HG03469 (cell line): Measurements from ENCODE around the gene SH3RF3.

ENCODE experiments used
- ATAC-seq: cut with Tn5 transposase; IDR thresholded peaks from one replicate; pipeline ENCODE4 v1.9.1; 2021; ENCODE audit warnings: mild to moderate bottlenecking, moderate library complexity, moderate number of reproducible peaks; ENCODE audit not compliant: unreplicated experiment

Gene SH3RF3

DNA sequence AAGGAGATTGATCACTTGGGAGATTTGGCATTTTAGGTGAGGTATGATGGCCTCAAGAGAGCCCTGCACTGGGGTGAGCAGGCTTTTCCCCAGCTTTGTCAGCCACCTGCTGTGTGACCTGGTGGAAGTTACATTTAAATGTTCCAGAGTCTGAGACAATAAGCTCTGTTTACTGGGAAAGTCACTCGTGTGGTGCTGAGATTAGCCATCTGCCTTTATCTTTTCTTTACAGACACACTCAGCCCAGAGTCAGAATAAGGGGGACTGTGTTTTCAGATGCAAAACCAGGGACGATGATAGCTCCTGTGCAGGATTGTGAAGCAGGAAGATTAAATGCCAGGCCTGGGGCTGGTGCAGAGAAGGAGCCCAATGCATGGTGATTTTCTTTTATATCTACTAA is 47.9 kb downstream of the SH3RF3 start:
- ATAC-seq = no peak

DNA sequence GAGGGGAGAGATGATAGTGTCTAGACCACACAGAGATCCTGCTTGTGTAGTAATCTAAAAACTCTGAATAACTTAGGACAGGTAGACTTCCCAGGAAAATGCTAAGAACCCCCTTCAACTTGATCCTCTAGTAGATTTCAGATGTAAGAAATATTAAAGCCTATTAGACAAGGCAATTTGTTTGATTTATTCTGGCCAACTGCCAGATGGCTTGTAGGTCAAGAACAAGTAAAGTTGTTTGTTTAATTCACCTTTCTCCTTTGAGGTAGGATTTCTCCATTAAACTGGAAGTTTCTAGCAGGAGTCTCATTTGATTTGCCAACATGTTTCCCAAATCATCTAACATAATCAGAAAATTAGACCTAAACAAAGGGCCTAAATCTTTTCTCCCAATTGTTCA is 48.6 kb downstream of the SH3RF3 start:
- ATAC-seq = no peak

DNA sequence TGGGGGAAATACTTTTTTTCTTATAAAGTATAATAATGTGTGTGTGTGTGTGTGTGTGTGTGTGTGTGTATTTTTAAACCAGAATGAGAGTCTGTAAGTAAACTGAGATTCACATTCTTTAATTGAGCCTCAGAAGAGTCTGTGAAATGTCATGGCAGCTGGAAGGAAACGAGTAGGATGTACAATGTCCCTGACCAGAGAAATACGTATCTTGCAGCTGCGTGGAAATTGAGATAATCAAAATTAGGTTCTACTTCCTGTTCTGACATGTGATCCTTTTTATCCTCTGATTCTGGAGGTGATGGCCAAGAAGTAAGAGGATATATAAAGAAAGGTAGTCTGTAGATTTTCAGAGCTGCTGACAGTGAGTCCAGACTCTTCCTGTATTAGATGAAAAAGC is 50.0 kb downstream of the SH3RF3 start:
- ATAC-seq = no peak

DNA sequence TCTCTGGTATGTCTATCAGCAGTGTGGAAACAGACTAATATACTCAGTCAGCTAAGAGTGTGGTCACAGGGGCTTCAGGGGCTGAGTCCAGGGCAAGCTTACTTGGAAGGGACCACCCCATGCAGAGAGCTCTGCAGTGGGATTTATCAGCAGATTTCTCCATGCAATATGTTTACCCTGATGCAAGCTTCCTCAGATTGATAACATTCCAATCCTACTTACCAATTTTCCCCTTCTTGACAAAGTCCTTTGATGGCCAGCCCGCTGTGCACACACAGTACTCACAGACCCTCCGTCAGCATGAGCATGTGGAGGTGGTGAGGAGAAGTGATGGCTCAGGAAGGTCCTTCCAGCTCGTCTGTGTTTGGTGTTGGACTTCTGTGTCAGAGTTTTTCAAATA is 51.8 kb downstream of the SH3RF3 start:
- ATAC-seq = no peak

DNA sequence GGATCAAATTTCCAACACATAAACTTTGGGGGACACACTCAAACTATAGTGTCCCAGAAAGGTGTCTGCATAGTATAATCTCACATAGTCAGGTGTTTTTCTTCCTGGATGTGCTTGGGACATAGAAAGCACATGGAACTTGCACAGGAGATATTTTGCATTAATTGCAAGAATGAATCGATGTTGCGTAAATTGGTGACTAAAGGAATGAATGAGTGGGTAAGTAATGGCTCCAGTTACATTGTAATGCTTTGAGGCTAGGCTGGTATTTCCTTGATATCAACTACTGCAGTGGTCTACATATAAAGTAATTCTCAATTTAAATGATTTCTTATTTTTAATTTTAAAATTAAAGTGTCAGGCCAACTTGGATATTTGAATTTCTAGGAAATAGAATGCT is 53.4 kb downstream of the SH3RF3 start:
- no peak for ATAC-seq

DNA sequence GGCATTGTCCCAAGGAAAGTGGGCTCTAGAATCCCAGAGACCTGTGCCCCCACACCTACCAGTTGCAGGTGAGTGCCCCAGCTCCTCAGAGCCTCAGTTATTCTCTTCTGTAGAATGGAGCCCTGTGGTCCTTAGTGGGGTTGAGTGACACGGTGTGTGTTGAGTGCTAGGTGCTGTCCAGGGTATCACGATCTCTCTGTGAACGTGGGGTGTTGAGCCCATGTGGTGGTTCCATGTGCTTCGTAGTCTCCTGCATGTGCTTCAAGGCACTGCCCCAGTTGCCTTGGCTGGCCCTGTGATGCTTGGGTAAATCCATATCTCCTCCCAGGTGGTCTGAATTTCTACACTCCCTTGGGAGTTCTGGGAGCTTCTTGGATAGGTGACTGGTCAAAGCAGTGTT is 54.9 kb downstream of the SH3RF3 start:
- ATAC-seq = no peak

DNA sequence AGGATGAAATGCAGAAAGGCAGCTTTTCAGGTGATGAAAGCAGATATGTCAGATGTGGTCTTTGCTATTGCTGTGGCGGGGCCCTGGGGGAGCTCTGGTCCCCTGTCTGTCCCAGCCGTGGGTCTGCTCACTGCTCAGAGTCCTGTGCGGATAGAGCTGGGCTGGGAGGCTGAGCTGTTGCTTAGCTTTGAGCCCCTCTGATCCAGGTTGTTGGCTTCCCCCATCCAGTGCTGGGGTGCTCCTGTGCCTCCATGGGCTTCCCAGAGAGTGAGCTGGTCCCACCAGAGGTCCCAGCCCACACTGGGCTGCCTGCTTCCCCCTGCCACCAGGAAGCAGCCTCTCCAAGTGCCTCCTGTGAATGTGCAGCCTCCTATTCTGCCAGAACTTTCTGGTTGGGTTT is 55.4 kb downstream of the SH3RF3 start:
- no peak for ATAC-seq

DNA sequence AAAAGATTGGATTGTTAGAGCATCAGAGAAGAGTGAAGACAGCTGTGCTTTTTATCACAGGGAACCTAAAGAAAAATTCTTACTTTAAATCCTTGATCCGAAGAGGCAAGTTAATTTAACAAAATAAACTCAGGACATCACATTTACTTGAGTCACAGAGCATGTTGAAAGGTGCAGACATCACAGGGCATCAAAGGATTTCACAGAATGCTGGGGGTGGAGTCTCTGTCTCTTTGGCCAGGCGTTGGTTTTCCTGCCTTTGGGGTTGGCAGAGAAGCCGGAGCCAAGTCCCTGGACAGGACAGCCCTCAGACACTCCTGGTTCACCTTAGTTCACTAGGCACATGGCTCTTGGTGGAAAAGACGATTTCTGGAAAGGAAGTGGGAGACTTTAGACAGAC is 56.3 kb downstream of the SH3RF3 start:
- ATAC-seq = no peak

DNA sequence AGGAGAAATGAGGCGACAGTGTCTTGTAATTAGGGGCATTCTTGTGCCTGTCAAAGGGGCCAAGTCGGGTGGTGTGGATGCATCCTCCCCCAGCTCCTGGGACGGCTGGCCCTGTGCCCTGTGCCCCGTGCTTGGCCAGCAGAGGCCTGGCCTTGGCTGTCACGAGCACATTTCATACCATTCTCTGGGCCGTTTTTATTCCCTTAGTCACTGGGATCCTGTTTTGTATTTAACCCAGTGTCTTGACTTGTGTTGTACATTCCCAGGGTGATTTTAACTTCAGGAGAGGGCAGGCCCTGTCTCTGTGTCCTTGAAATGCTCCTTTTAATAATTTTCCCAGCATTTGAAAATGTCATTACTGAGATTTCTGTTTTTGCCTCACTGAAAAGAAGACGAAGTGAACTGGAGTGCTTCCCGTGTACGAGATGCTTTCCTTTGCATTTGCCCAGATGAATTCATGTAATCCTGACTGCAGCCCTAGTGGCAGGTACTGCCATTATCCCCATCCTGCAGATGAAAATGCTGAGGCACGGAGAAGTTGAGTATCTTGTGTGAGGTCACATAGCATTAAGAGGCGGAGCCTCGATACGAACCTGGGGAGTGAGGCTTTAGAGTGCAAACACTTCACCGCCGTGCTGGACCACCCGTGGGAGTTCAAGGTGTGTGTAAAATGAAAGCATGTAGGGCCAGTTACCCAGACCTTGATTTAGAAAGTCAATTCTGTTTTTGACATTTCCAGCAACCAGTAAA is 57.0 kb downstream of the SH3RF3 start:
- no peak for ATAC-seq

DNA sequence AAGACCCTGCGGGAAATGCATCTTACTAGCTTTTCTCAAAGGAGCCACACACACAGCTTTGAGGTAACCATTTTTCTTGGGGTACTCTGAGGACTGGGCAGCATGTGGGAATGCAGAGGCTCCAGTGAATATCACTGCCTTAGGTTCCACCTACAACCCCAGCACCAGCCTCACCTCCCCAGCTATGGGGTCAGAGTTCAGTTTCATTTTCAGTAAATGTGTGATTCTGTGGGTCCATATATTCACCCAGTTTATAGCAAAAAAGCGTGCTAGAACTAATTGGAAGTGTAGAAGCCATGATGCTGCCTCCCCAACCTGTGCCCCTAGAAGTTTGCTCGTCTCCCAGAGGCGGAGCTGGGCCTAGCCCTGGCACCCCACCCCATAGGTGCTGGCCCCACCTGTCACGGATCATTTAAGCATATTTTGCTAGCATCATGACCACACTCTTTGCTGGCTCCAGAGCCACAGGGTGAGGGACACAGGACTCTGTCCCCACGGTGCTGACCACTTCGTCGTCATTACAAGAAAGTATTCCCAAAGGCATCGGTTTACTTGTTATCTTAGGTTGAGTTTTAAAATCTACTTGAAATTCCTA is 57.7 kb downstream of the SH3RF3 start:
- no peak for ATAC-seq

DNA sequence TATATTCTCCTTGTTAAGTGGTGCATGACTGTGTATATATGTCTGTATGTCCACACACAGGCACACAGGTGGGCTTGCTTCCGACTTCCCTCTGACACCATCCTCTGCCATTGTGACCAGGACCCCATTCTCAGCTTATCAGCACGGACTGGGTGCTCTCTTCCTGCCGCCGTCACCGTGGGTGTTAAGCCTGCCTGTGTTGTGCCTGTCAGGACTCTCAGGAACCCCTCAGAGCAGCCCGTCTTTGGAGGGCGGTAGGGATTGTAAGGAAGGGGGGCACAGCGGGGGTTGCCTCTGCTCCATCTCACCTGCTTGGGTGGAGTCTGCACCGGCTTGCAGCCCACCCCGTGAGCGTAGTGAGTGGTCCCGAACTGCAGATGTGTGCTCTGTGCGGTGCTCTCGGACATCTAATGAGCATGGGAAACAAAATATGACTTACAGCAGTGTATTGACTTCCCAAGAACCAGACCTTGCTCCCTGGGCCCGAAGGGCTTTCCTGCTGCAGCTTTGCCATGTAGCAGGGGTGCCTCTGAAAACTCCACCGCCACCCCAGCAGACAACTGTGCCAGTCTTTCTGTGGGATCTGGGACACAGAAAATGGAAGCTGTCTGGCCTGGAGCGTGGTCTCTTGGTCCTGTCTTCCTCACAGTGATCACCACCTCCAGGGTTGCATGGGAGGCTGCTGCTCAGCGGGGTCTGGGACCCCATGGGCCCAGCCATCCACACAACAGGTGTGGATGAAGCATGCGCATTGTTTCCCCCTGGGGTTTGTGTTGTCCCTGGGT is 58.9 kb downstream of the SH3RF3 start:
- no peak for ATAC-seq

DNA sequence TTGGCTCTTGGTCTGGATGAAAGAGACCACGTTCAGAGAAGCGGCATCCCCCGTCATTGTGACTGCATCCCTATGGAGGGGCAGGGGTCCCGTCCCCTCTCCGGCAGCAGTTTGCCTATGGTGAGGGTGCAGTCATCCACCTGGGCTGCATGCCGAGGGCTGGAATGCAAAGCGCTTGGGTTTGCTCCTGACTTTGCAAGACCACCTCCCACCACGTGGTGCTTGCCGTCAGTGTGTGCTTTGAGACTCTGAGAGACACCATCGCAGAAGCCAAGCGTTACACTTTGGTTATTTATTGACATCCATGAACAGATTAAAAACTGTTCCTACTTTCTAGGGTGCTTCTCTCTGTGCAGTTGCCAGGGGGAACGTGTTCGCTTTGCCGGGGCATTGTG is 59.5 kb downstream of the SH3RF3 start:
- no peak for ATAC-seq

DNA sequence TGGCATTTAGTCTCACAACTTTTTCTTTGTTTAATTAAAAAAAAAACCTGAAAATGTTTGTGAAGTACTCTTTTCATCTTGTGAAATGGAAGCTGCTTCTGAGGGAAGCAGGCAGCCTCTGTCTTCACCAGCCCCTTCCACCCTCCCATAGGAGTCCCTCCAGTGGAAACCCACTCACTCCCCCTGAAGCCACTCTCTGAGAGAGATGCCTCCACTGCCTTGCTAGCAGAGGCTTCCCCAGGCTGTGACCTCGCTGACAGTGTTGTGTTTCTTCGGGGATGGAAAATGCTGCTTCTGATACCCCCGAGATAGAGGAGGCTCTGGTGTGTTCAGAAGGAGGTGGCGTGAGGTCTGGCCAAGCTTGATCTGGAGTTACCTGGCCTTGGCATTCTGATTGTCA is 59.9 kb downstream of the SH3RF3 start:
- ATAC-seq = no peak

DNA sequence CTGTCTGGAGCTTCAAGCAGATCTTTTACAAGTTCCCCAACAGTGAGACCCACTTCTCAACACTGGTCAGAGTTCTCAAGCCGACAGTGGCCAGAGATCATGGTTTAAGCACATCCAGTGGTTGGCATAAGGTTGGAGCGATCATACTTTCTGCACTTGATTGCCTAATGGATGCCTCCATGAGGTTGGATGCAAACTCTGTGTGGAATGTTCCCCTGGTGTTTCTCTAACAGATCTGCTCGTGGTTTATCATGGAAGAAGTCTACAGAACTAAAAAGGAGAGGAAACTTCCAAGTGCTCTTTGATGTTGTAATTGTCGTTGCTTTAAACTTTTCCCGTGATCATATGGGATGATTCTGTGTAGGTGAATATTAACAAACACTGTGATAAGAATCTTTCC is 60.7 kb downstream of the SH3RF3 start:
- ATAC-seq = no peak

DNA sequence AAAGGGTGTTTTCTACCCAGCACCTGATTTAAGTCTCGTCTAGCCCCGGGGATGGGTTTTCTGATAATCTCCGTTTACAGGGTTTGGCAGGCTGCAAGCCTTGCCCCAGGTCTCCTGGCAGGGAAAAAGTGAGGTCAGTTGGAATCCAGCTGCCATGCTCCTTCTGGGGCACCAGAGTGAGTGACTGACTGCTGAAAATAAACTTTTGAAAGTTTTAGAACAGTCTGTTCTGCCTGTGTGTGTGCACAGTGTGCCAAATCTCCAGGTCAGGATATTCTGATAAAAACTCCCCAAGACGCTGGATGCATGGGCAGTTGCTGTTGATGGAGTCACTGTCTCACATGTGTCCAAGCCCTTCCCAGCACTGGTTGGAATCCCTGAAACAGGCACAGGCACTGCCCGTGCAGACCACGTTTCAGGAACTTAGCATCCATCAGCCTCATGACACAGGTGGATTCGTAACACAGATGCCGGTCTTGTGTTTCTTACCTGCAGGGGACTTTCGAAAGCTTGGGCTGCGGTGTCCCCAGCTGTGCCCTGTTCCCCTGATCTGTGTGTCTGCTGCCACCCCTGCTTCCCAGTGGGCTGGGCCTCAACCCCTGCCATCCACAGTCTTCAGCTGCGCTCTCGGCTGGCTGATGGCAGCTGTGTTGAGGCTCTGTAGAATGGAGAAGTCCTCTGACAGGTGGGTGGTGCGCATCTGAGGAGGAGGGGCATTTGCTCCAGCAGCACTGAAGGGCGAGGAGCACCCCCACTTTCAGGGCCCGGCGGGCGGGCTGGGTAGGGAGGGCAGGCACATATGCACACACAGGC is 65.0 kb downstream of the SH3RF3 start:
- no peak for ATAC-seq

DNA sequence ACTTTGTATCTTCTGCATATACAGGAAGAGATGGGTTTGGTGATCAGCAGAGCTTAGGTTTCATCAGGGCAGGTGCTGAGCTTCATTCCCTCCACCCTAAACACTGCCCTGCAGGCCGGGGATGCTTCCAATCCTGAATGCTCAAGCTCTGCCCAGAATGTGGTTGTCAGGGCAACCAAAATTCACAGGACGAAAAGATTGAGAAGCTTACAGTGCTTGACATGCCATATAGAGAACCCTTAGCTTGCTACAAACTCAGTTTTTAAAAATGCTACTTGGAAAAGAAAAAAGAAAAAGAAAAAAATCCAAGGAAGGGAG is 65.6 kb downstream of the SH3RF3 start:
- no peak for ATAC-seq

DNA sequence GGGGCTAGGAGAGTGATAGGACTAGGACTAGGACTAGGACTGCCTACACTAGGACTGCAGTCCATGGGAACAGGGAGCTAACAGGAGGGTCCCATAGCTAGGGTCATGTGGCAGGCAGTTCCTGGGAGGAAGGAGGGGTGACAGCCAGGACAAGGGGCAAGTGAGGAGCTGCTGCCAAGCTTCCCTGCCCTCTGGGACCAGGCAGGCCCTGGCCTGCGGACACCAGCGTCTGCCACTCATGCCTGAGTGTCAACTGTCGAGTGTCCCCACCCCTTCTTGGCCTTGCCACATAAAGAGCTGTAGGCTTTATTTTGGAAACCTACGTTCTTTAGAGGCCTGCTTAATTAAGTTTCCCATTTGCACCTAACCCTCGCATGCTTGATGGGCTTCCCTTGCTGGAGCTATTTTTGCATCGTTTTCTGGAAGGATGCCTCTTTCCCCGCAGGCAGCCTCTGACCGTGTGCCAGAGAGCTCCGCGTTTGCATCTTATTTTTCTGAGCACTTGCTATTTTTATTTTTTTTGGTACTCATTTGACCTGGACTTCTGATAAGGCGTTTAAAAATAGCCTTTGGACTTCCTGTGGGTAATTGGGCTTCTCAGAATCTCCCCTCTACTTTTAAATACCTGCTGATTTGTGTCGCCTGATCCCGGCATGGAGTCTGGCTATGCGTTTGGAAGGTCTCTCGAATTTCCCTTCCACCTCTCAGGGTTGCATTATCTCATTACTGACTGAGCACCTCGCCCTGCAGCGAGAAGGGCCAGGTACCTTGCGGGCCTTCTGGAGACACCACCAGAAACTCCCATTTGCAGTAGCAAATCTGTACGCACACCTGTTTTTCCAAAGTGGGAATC is 66.4 kb downstream of the SH3RF3 start:
- ATAC-seq = no peak

DNA sequence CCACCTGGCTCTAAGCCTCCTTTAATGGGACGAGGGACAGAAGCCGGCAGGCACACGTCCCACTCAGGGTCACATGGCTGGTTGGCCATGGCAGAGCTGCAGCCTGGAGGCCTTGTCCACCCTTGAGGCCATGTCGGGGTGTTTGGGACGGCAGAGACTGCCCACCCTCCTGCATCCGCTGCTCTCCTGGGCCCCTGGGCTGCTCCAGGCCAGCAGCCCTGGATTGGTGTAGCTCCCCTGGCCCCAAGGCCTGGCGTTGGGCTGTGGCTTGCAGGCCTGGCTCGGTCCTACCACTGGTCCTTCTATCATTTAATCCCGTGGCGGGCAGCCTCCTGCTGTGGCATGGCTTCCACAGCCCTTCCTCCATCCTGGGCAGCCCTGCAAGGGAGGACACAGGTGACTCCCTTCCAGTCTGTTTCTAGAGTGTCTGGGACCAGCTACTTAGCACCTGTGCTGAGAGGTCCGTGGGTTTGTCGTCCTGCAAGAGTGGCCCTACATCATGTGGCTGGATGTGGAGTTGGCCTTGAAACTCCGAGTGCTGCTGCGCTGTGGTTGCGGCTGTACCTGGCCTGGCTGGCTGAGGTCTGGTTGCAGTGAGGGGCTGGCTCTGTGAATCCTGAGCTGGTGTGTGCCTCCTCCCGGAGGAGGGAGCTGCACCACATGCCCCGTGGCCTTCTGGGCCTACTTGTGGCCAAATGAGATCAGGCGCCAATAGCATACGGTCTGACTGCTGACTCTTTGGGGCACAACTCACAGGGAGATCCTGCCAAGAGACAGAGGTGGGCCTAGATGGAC is 67.3 kb downstream of the SH3RF3 start:
- ATAC-seq = no peak

DNA sequence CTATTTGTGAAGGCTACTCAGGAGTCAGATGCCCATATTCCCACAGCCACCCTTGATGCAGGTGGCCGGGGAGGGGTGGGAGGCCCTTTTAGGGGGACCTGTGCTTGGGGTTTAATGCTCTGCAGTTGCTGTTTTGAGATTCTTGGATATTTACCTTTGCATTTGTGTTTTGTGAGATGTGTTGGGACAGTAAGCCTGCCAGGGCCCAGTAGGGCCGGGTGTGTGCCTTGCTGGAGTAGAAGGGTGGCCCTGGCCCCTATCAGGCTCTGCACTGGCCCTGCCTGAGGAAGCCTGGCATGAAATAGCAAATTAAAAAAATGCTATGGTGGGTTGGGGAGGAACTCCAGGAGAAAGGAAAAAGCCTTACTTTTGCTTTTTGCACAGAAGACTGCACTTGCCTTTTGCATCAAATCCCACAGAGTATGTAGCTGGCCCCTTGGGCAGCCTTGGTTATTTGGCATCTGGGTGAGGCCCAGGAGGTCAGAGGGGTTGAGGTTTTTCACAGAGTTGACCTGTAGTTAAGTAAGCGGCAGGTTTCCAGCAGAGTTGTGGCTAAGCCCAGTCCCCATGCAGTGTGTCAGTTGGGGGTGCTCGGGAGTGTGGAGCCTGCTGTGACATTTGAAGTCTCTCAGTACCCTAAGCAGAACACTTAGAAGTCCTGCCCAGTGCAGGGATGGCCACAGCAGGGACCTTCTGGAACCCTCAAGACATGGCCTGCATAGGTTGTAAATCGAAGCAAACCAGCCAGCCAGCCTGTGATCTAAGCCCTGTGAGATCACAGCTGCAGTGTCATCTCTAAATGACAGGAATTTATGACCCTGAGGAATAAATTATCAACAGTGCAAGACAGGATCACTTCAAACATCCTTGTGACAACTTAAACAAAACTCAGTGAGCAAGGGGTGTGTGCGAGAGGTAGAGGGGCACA is 68.8 kb downstream of the SH3RF3 start:
- ATAC-seq = no peak
